Stimulated activated CD8-positive, alpha-beta memory T cell treated with anti-CD3 and anti-CD28 coated beads, Interleukin-7, amount 100 ng/mL, for 4 hours (primary cell): Measurements from ENCODE around the gene BLZF1.
"Not testable (repeated sequence)": the region's sequence is repeated elsewhere in the genome, so short reads cannot be mapped to it uniquely, and the experiment has no call there.

Source experiments
- DNase-seq, 2 donors: peaks; one replicate each; pipeline ENCODE4 v3.0.0-alpha.2; 2020; ENCODE audit warnings: low read depth in 2 of 2

BLZF1 gene

DNA sequence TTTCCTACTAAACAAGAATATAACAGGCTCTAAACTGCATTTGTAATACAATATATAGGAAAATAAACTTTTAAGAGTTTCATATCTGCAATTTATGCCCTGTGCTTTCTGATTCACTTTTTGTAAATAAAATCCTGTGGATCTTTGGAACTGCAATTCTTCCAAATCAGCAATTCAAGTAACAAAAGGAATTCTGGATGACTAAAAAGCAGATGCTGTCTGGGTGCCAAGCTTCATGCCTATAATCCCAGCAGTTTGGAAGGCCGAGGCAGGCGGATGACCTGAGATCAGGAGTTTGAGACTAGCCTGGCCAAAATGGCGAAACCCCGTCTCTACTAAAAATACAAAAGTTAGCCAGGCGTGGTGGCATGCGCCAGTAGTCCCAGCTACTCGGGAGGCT lies 6.7 kb upstream of the BLZF1 start:
- DNase-seq: no peak

- peak; percentile 11 to 13 for DNase-seq
Observed at GRCh38 chr1:169363046-169363730, 4.8 kb upstream of the BLZF1 start.

DNA sequence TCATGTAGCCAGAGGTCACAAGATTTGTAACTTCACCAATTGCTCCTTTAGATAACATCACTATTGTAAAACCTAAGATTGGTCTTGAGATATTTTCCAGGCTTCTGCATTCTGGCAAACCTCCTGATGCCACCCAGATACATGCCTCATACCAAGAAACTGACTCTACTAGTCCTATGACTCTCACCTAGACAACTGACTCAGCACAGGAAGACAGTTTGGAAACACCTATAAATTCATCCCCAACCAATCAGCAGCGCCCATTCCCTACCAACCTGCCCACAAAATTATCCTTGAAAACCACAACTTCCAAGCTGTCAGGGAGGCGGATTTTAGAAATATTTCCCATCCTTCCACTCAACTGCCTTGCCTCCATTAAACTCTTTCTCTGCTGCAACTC lies 3.0 kb upstream of the BLZF1 start:
- DNase-seq: no peak

GRCh38 chr1:169367096-169367685 lies 804 bp upstream of the BLZF1 start:
- DNase-seq: no peak

DNA sequence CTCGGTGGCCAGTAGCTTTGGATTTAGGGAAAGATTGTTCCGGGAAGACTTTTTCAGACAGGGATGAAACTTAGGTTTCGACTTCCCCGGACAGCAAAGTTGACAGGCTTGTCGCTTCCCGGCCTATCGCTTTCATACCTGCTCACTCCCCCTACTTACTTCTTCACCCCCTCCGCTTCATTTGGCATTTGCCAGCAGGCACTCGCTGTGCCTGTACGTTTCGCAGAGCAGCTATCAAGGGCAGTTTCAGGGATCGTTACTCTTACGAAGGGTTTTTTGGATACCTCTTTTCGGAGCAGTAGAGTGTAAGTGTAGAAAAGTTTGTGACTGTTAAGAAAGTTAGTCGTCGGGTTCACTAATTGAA lies 393 bp downstream of the BLZF1 start:
- no peak for DNase-seq

- no peak for DNase-seq
Observed at GRCh38 chr1:169371404-169371803, 3.4 kb downstream of the BLZF1 start.

- no peak for DNase-seq
Observed at GRCh38 chr1:169381162-169381561, 13.2 kb downstream of the BLZF1 start.

DNA sequence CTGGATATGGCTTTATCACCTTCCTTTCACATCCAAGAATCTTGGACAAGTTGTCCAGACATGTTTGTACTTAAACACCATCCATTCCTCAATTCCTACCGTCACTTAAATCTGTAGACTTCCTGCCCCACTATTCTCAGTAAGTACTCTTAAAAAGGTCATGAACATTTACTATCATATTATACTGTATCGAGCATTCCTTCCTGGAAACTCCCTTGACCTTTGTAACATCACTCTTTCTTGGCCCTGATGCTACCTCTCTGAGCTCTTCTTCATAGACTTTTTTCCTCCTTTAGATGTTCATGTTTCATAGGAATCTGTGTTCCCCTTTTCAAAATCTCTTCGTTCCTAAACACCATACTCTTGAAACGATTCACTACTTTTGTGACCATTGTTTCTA lies 15.5 kb downstream of the BLZF1 start:
- DNase-seq: no peak

DNA sequence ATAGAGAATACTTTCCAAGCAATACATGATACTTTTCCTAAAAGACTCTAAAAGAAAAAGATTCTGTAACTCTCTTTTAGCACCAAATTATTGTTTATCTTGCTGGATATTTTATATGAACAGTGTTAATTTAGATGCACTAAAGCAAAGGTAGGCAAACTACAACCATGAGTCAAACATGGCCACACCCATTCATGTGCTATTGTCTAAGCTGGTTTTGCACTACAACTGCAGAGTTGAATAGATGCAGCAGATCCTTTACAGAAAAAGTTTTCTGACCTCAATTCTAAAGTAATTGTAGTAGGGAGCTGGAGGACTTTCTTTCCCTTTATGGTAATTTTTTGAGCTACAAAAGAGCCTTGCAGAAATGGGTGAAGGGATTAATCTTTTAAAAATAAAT lies 19.4 kb downstream of the BLZF1 start:
- no peak for DNase-seq

- no peak for DNase-seq
Observed at GRCh38 chr1:169390303-169390702, 22.3 kb downstream of the BLZF1 start.

- DNase-seq: no peak
Observed at GRCh38 chr1:169392406-169392805, 24.4 kb downstream of the BLZF1 start.

DNA sequence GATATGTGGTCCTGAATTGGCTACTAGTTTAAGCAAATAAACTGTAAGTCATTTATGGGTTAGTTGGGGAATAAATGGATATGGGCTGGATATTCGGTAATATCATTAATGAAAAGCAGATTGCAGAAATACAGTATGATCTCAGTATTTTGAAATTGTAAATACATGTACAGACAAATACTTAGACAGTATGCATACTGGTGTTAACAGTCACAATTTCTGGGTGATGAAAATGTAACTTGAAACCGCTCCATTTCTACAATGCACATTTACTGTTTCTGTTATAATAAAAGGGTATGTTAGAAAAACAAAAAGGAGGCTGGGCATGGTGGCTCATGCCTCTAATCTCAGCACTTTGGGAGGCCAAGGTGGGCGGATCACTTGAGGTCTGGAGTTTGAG lies 28.0 kb downstream of the BLZF1 start:
- DNase-seq: no peak

DNA sequence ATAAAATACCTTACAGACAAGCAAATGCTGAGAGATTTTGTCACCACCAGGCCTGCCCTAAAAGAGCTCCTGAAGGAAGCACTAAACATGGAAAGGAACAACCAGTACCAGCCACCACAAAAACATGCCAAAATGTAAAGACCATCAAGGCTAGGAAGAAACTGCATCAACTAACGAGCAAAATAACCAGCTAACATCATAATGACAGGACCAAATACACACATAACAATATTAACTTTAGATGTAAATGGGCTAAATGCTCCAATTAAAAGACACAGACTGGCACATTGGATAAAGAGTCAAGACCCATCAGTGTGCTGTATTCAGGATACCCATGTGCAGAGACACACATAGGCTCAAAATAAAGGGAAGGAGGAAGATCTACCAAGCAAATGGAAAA lies 34.6 kb downstream of the BLZF1 start:
- DNase-seq: not testable (repeated sequence)

DNA sequence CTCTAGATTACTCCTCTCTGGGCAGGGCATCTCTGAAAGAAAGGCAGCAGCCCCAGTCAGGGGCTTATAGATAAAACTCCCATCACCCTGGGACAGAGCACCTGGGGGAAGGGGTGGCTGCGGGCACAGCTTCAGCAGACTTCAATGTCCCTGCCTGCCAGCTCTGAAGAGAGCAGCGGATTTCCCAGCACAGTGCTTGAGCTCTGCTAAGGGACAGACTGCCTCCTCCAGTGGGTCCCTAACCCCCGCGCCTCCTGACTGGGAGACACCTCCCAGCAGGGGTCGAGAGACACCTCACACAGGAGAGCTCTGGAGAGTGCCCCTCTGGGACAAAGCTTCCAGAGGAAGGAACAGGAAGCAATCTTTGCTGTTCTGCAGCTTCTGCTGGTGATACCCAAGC lies 40.3 kb downstream of the BLZF1 start:
- not testable (repeated sequence) for DNase-seq

GRCh38 chr1:169414952-169415351 lies 47.0 kb downstream of the BLZF1 start:
- no peak for DNase-seq

- no peak for DNase-seq
Observed at GRCh38 chr1:169421309-169421708, 53.3 kb downstream of the BLZF1 start.

DNA sequence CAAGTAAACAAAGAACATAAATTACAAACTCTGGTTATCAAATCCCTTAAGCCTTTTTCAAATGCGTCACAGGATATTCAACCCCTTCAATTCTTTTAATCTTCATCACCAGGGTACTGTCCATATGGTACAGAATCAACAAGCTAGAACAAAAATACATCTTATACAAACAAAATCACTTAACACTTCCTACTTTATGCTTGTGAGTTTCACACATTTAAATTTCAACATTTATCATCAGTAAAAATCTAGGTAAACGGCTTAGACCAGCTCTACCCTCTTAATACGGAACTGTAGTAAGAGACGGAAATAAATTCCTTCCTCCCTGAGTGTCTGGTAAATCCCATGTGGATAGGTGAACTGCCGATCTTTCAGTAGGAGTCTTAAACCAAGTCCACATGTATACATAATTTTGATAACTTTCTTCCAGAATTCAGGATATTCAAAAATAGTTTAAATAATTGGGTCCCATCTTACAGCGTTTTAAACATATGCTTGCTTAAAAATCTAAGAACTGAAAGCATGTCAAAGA lies 58.2 kb downstream of the BLZF1 start:
- DNase-seq: no peak

- peak; percentile 21 to 44 for DNase-seq
Observed at GRCh38 chr1:169427081-169427641, 59.2 kb downstream of the BLZF1 start, which contains the start of gene CCDC181. TSS of gene CCDC181 (minus strand) at chr1:169427474. CDS start at chr1:169424927, 2,547 bp downstream.
